HEK293T (cell line): ENCODE results near the gene SULT1A1.

Experiments
- CTCF ChIA-PET: fragments of 350-600 bp; formaldehyde crosslinking; extraction: SDS; loops from one replicate; lab custom pipeline; 2021; ENCODE audit warnings: antibody characterized with exemption, inconsistent platforms; lab: Yijun Ruan, JAX
- POLR2A ChIA-PET: fragments of 350-600 bp; formaldehyde crosslinking; extraction: SDS; loops from one replicate; lab custom pipeline; 2020; ENCODE audit warnings: antibody characterized with exemption, inconsistent platforms; lab: Yijun Ruan, JAX
- DNase-seq: peaks from one replicate; pipeline ENCODE4 v3.0.0; 2012; ENCODE audit warnings: mixed read lengths; ENCODE audit errors: extremely low spot score
- ARNT ChIP-seq: fragments of 450-650 bp; IDR thresholded peaks from 2 replicates; pipeline ENCODE4 v1.6.1; 2017; ENCODE audit warnings: mild to moderate bottlenecking
- BHLHE40 ChIP-seq: fragments of 450-650 bp; IDR thresholded peaks from 2 replicates; pipeline ENCODE4 v1.6.1; 2016; ENCODE audit warnings: mild to moderate bottlenecking, moderate library complexity, borderline replicate concordance
- CTBP1 ChIP-seq: fragments of 450-650 bp; IDR thresholded peaks from 2 replicates; pipeline ENCODE4 v1.6.1; 2016; ENCODE audit warnings: borderline replicate concordance
- ELF4 ChIP-seq: fragments of 450-650 bp; IDR thresholded peaks from 2 replicates; pipeline ENCODE4 v1.6.1; 2017; ENCODE audit warnings: antibody characterized with exemption
- FOXA1 ChIP-seq: fragments of 450-650 bp; IDR thresholded peaks from 2 replicates; pipeline ENCODE4 v1.6.1; 2016; ENCODE audit warnings: mild to moderate bottlenecking
- FOXK2 ChIP-seq: fragments of 450-650 bp; IDR thresholded peaks from 2 replicates; pipeline ENCODE4 v1.6.1; 2016; ENCODE audit warnings: mild to moderate bottlenecking
- FOXM1 ChIP-seq: fragments of 450-650 bp; IDR thresholded peaks from 2 replicates; pipeline ENCODE4 v1.6.1; 2017; ENCODE audit warnings: mild to moderate bottlenecking, borderline replicate concordance
- HDGF ChIP-seq: fragments of 450-650 bp; IDR thresholded peaks from 2 replicates; pipeline ENCODE4 v1.6.1; 2017; ENCODE audit warnings: antibody characterized with exemption, borderline replicate concordance
- L3MBTL2 ChIP-seq: fragments of 450-650 bp; conservative IDR thresholded peaks from 2 replicates; pipeline ENCODE4 v1.6.1; 2016; ENCODE audit warnings: mild to moderate bottlenecking
- LEF1 ChIP-seq: fragments of 450-650 bp; IDR thresholded peaks from 2 replicates; pipeline ENCODE4 v1.6.1; 2017; ENCODE audit warnings: mild to moderate bottlenecking, borderline replicate concordance
- NFRKB ChIP-seq: fragments of 450-650 bp; IDR thresholded peaks from 2 replicates; pipeline ENCODE4 v1.6.1; 2016; ENCODE audit warnings: mild to moderate bottlenecking, moderate library complexity
- PKNOX1 ChIP-seq: fragments of 450-650 bp; IDR thresholded peaks from 2 replicates; pipeline ENCODE4 v1.6.1; 2016
- SP1 ChIP-seq: fragments of 450-650 bp; IDR thresholded peaks from 2 replicates; pipeline ENCODE4 v1.6.1; 2017
- SUZ12 ChIP-seq: fragments of 450-650 bp; IDR thresholded peaks from 2 replicates; pipeline ENCODE4 v1.6.1; 2016; ENCODE audit warnings: mild to moderate bottlenecking
- TARDBP ChIP-seq: fragments of 450-650 bp; IDR thresholded peaks from 2 replicates; pipeline ENCODE4 v1.6.1; 2016
- ZNF384 ChIP-seq: fragments of 450-650 bp; IDR thresholded peaks from 2 replicates; pipeline ENCODE4 v1.6.1; 2016

Gene SULT1A1

GRCh38 chr16:28589930-28590329, 19.9 kb downstream of the SULT1A1 start:
- ChIA-PET CTCF (no interaction called here), POLR2A (no interaction called here)
- DNase-seq = no peak
- TF ChIP-seq FOXM1 = no peak
- no peak for TF ChIP-seq CTBP1
- TF ChIP-seq FOXA1 = no peak
- TF ChIP-seq LEF1 = no peak
- no peak for TF ChIP-seq FOXK2
- no peak for TF ChIP-seq HDGF
- no peak for TF ChIP-seq L3MBTL2
- TF ChIP-seq BHLHE40 = no peak

DNA sequence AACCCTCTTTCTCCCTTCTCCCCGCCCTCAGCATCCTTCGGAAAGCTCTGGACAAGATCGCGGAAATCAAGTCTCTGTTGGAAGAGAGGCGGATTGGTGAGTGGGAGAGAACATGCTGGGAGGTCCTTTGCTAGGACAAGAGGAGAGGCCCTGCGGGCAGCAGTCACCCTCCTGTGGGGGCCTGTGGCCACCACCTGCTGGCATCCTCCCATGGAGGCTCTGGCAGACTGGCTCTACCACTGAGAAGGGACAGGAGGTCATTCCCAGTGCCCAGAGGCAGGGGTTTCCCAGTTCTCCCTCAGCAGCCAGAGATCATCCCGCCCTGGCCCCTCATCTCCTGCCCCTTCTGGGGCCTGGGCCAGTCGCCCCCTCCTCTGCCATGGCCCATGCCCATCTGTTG, 20.8 kb downstream of the SULT1A1 start:
- CTCF ChIA-PET = no interaction called here
- POLR2A ChIA-PET = no interaction called here
- TF ChIP-seq FOXK2 (no peak), TARDBP (no peak), BHLHE40 (no peak), FOXM1 (no peak), ZNF384 (no peak)
- no peak for DNase-seq

GRCh38 chr16:28587386-28587785, 22.5 kb downstream of the SULT1A1 start:
- POLR2A ChIA-PET = no interaction called here
- TF ChIP-seq ARNT (no peak), ELF4 (no peak), ZNF384 (no peak), FOXM1 (no peak), TARDBP (no peak), FOXA1 (no peak), PKNOX1 (no peak), CTBP1 (no peak), FOXK2 (no peak), HDGF (no peak), BHLHE40 (no peak), SP1 (no peak), LEF1 (no peak), NFRKB (no peak)
- no peak for DNase-seq
- CTCF ChIA-PET = no interaction called here

DNA sequence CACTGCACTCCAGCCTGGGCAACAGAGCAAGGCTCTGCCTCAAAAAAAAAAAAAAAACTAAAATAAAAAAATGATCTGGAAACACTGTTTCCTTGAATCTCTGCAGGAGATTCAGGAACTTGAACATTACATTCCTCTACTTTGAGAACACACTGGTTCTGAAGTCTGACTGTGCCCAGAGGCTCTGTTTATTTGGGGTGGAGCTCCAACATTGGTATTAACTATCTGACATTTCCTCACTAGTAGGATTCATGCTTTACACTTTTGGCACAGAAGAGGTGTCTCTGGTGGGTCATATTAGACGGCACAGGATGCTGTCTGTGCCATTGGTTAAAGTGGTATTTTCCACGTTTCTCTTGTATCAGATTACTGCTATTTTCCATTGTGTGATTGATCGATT, 23.4 kb downstream of the SULT1A1 start:
- no peak for DNase-seq
- ChIA-PET CTCF (no interaction called here), POLR2A (no interaction called here)
- no peak for TF ChIP-seq TARDBP
- TF ChIP-seq FOXA1 = no peak
- no peak for TF ChIP-seq ELF4
- no peak for TF ChIP-seq FOXK2
- no peak for TF ChIP-seq HDGF
- no peak for TF ChIP-seq L3MBTL2
- TF ChIP-seq CTBP1 = no peak
- no peak for TF ChIP-seq FOXM1
- no peak for TF ChIP-seq BHLHE40
- no peak for TF ChIP-seq ZNF384
- no peak for TF ChIP-seq SUZ12
- no peak for TF ChIP-seq LEF1
- no peak for TF ChIP-seq ARNT
- no peak for TF ChIP-seq NFRKB
- TF ChIP-seq PKNOX1 = no peak
- TF ChIP-seq SP1 = no peak

- ChIA-PET CTCF (interaction anchor here (1.1 kb wide), 1 partner anchor 9 kb away, joined by 4 read pairs; no protein-coding TSS in a partner anchor), POLR2A (no interaction called here)
- no peak for DNase-seq
- no peak for TF ChIP-seq LEF1
- no peak for TF ChIP-seq TARDBP
- TF ChIP-seq PKNOX1 = no peak
- TF ChIP-seq SP1 = no peak
- no peak for TF ChIP-seq ZNF384
- no peak for TF ChIP-seq ARNT
- no peak for TF ChIP-seq FOXA1
- TF ChIP-seq CTBP1 = no peak
- no peak for TF ChIP-seq FOXM1
- TF ChIP-seq SUZ12 = no peak
- TF ChIP-seq BHLHE40 = no peak
- TF ChIP-seq FOXK2 = no peak
- TF ChIP-seq NFRKB = no peak
These were observed 24.2 kb downstream of the SULT1A1 start for GRCh38 chr16:28585674-28586073.

DNA sequence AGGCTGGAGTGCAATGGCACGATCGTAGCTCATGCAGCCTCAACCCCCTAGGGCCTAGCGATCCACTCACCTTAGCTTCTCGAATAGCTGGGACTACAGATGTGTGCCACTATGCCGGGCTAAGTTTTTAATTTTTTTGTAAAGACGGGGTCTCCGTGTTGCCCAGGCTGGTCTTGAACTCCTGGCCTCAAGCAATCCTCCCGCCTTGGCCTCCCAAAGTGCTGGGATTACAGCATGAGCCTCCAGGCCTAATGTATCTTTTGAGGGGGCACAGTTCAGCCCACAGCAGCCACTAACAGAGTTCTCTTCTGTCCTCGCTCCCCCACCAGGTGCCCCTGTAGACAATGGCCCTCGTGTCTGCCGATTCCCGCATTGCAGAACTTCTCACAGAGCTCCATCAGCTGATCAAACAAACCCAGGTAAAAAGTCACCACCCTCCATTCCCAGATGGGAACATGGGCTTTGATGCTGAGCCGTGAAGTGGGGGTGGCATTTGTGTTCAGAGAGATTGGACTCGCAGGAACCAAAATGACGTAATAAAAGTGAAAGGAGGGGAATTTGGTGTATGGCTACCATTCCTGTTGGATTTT, 29.0 kb downstream of the SULT1A1 start:
- DNase-seq = no peak
- CTCF ChIA-PET = no interaction called here
- TF ChIP-seq SP1 = no peak
- TF ChIP-seq ARNT = no peak
- TF ChIP-seq FOXM1 = no peak
- no peak for TF ChIP-seq NFRKB
- TF ChIP-seq L3MBTL2 = no peak
- no peak for TF ChIP-seq CTBP1
- no peak for TF ChIP-seq HDGF
- no peak for TF ChIP-seq LEF1
- TF ChIP-seq FOXK2 = no peak
- no peak for TF ChIP-seq TARDBP
- no peak for TF ChIP-seq SUZ12
- POLR2A ChIA-PET = no interaction called here
